Aorta (tissue), 5 donors: ENCODE measurements around the gene SPATA13. TPM values are rescaled to one million over a fixed set of nuclear protein-coding genes. Genes with fewer than 3 reads are reported as not detected.
"Not testable (repeated sequence)": the region's sequence is repeated elsewhere in the genome, so short reads cannot be mapped to it uniquely, and the experiment has no call there.

ENCODE experiments used
- ATAC-seq: fragments of 200-7000 bp; cut with Tn5 transposase; one replicate; pipeline ENCODE4 v1.9.1; 2022; ENCODE audit warnings: moderate library complexity; ENCODE audit not compliant: low FRiP score
- DNase-seq, 2 donors: peaks; one replicate each; pipeline ENCODE4 v3.0.0-alpha.2; 2020
- H3K27ac ChIP-seq, 2 donors: one replicate each; pipeline ENCODE4 v1.5.1; 2013; ENCODE audit warnings: low read length in 2 of 2, mild to moderate bottlenecking in 2 of 2, moderate library complexity in 2 of 2, control low read depth in 1 of 2, inconsistent platforms in 1 of 2, low read depth in 1 of 2
- H3K27me3 ChIP-seq, 2 donors: one replicate each; pipeline ENCODE4 v1.6.1; 2013; ENCODE audit warnings: control low read depth in 1 of 2, low read length in 1 of 2, mild to moderate bottlenecking in 1 of 2, moderate library complexity in 1 of 2; ENCODE audit not compliant: insufficient read depth in 2 of 2, control insufficient read depth in 1 of 2
- H3K36me3 ChIP-seq, 2 donors: one replicate each; pipeline ENCODE4 v1.6.1; 2013; ENCODE audit warnings: control low read depth in 1 of 2, low read length in 1 of 2, mild to moderate bottlenecking in 1 of 2; ENCODE audit not compliant: insufficient read depth in 2 of 2, control insufficient read depth in 1 of 2
- H3K4me1 ChIP-seq, 2 donors: one replicate each; pipeline ENCODE4 v1.6.1; 2013; ENCODE audit warnings: low read length in 2 of 2, control low read depth in 1 of 2, mild to moderate bottlenecking in 1 of 2, moderate library complexity in 1 of 2; ENCODE audit not compliant: insufficient read depth in 2 of 2, control insufficient read depth in 1 of 2
- H3K4me3 ChIP-seq, 2 donors: one replicate each; pipeline ENCODE4 v1.5.1; 2013; ENCODE audit warnings: low read length in 2 of 2, control low read depth in 1 of 2, mild to moderate bottlenecking in 1 of 2
- H3K9me3 ChIP-seq: one replicate; pipeline ENCODE4 v1.6.1; 2013; ENCODE audit warnings: mild to moderate bottlenecking, low read length; ENCODE audit not compliant: control insufficient read depth
- WGBS, 2 donors: extraction: QIAGEN DNeasy Blood & Tissue Kit; methylation state at CpG; one replicate each; pipeline ENCODE4 v1.1.7; 2013; 5-methylcytosine and 5-hydroxymethylcytosine counted together
- intact Hi-C, 2 donors: fragments of 100-400 bp; cut with DNase I; formaldehyde crosslinking; loops; one replicate each; pipeline versions ENCODE4 v1.14.2 to v1.15.0; 2022
- polyA plus RNA-seq, 2 donors: library from polyadenylated mRNA; stranded (reverse); fragments of 200-250 nt; gene quantifications; one replicate each; pipeline ENCODE4 v1.2.3, GENCODE V29; 2013
- total RNA-seq, 2 donors: library from RNA; stranded (reverse); fragmentation: NEBNext Ultra II Directional; extraction: Animal tissue kit (Norgen Biotek cat#: 25700); gene quantifications; one replicate each; pipeline ENCODE4 v1.2.1, GENCODE V29; 2021
- donor health status: healthy with polysubstance abuse.
- donor health status: Bipolar disorder and iron deficiency.
- donor health status: DM: no; HTN: no; CAD: no.
- donor health status: DM: no; HTN: no; CAD: no.
- donor health status: DM: yes; HTN: yes; CAD: no.

SPATA13 gene
- total and polyA plus RNA-seq, 4 donors, result 6.1 to 18.2 (median 9.0) TPM

DNA sequence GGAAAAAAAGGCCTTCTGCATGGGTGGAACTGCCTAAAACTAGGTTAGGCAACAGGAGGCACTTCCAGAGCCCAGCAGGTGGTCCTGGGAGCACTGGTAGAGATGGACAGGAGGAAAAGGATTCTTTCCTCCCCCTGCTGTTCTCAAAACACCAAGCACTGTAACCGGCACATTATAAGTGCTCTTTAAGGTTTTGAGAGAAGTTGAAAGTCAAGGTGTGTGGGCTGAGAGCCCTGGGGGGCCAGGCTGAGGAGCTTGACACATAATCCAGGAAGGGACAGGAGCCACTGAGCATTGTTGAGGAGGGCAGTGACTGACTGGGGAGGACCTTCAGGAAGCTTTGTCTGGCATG, 32.3 kb downstream of the SPATA13 start:
- intact Hi-C loops, result no loop called here
- DNase-seq (no peak), ATAC-seq (no peak)
- H3K9me3 ChIP-seq, result no peaks in the 10 kb centered on the region
- no peaks in the 10 kb centered on the region for H3K4me1 ChIP-seq
- H3K27ac ChIP-seq, result no peak overlapping the region
- H3K4me3 ChIP-seq, result no peak overlapping the region
- WGBS, 2 donors, result 70 to 93% methylated on average over 1 of the region's 1 CpG
- no peaks in the 10 kb centered on the region for H3K27me3 ChIP-seq
- no peaks in the 10 kb centered on the region for H3K36me3 ChIP-seq

DNA sequence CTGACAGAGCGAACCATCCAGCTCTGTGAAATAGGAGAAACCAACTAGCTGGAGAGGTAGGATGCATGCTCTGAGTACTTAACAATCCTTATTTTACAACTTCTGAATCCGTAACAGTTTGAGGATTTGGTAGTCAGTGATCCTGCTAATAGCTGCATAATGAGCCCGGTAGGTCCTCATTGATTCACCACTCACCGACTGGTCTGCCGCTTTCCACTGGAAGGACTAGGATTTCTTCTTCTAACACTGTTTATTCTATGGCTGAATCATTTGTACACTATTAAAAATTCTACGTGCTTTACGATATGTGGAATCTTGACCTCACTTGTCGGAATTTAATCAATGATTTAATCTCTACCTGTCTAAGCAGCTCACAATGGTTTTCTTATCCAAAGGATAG, 33.9 kb downstream of the SPATA13 start:
- Histone ChIP-seq H3K4me3 (no peak overlapping the region), H3K27ac (no peak overlapping the region), H3K27me3 (no peaks in the 10 kb centered on the region), H3K4me1 (no peaks in the 10 kb centered on the region), H3K9me3 (no peaks in the 10 kb centered on the region), H3K36me3 (no peaks in the 10 kb centered on the region)
- ATAC-seq (no peak), DNase-seq (no peak)
- intact Hi-C loops, result no loop called here
- 93% methylated on average over 8 of the region's 8 CpGs for WGBS, 2 donors

- H3K27ac ChIP-seq, result no peak overlapping the region
- intact Hi-C loops, result no loop called here
- H3K4me3 ChIP-seq, result no peak overlapping the region
- no peak for ATAC-seq
- H3K27me3 ChIP-seq, result no peaks in the 10 kb centered on the region
- 79 to 91% methylated on average over 1 of the region's 1 CpG for WGBS, 2 donors
- H3K36me3 ChIP-seq, result no peaks in the 10 kb centered on the region
- no peak for DNase-seq
- H3K4me1 ChIP-seq, result no peaks in the 10 kb centered on the region
- H3K9me3 ChIP-seq, result no peaks in the 10 kb centered on the region
These were observed 35.1 kb downstream of the SPATA13 start for GRCh38 chr13:24195626-24196025.

DNA sequence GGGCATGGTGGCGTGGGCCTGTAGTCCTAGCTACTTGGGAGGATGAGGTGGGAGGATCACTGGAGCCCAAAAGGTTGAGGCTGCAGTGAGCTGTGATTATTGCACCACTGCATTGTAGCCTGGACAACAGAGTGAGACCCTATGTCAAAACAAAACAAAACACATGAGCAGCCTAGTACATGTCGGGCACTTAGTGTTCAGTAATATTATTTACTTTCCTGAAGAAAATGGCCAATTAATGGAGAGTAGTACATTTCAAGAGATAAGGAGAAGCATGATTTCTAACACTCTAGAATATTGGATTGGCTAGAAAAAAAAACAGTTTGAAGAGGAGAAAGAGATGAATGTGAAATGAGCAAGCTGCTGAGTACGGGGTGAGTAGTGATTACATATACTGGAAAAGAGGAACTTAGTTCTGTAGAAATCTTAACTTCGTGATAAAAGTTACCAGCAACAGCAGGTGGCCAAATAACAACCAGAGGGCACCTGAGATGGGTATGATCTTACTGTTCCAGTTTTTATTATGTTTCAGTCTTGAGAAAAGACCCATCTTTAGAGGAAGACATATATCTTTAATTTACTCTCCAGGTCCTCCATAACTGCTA, 36.2 kb downstream of the SPATA13 start:
- no peaks in the 10 kb centered on the region for H3K9me3 ChIP-seq
- no peaks in the 10 kb centered on the region for H3K27me3 ChIP-seq
- DNase-seq, result no peak
- 47 to 93% methylated on average over 4 of the region's 4 CpGs for WGBS, 2 donors
- H3K27ac ChIP-seq, result no peak overlapping the region
- no peaks in the 10 kb centered on the region for H3K4me1 ChIP-seq
- H3K36me3 ChIP-seq, result no peaks in the 10 kb centered on the region
- intact Hi-C loops, result no loop called here
- H3K4me3 ChIP-seq, result no peak overlapping the region
- no peak for ATAC-seq

GRCh38 chr13:24199016-24199415, 38.5 kb downstream of the SPATA13 start:
- H3K4me3 ChIP-seq, result no peak overlapping the region
- H3K4me1 ChIP-seq, result no peaks in the 10 kb centered on the region
- H3K36me3 ChIP-seq, result no peaks in the 10 kb centered on the region
- no peak overlapping the region for H3K27ac ChIP-seq
- no peaks in the 10 kb centered on the region for H3K27me3 ChIP-seq
- H3K9me3 ChIP-seq, result no peaks in the 10 kb centered on the region
- WGBS, 2 donors, result 69 to 71% methylated on average over 9 of the region's 9 CpGs
- DNase-seq (no peak), ATAC-seq (no peak)
- intact Hi-C loops, result no loop called here

DNA sequence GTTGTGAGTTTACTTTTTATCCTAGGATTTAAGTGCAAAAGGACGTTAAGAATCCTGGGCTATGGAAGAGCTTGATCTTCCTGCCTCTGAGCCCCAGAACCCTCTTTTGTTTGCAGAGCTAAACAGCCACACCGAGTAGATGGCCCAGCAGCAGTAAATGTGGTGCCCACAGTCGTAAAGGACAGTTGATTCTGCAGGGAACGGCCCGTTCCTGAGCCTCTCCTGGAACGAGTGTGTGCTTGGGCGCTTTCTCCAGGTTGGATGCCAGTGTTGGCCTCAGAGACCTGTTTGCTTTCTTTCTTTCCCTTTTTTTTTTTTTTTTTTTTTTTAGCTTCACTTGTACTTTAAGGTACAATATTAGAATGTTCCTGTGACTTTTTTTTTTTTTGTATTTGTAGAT, 41.7 kb downstream of the SPATA13 start:
- H3K36me3 ChIP-seq, result no peaks in the 10 kb centered on the region
- no peak overlapping the region for H3K27ac ChIP-seq
- H3K4me3 ChIP-seq, result no peak overlapping the region
- WGBS, 2 donors, result 77 to 86% methylated on average over 7 of the region's 7 CpGs
- no peaks in the 10 kb centered on the region for H3K9me3 ChIP-seq
- no peaks in the 10 kb centered on the region for H3K4me1 ChIP-seq
- no peak for DNase-seq
- H3K27me3 ChIP-seq, result no peaks in the 10 kb centered on the region
- no peak for ATAC-seq
- intact Hi-C loops, result no loop called here

GRCh38 chr13:24203273-24203672, 42.8 kb downstream of the SPATA13 start:
- intact Hi-C loops, result no loop called here
- Histone ChIP-seq H3K4me3 (no peak overlapping the region), H3K4me1 (no peaks in the 10 kb centered on the region), H3K9me3 (no peaks in the 10 kb centered on the region), H3K27ac (no peak overlapping the region), H3K27me3 (no peaks in the 10 kb centered on the region), H3K36me3 (no peaks in the 10 kb centered on the region)
- DNase-seq, result no peak
- 52 to 57% methylated on average over 3 of the region's 3 CpGs for WGBS, 2 donors
- ATAC-seq, result no peak

DNA sequence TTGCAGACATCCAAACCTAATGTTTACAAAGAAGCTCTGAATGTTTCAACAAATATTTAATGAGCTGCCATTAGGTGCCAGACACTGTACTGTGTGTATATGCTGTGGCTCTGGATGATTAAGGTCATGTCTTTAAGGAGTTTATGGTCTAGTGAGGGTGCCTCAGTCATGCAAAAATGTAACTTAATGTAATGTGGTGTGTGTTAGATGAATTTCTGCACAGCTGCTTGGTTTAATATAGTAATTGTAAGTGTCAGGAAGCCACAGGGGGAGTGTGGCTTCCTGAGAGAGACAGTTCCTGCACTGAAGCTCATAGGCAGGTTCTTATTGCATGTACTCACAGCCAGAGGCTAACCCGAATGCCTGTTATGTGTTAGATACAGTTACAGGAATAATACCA, 43.3 kb downstream of the SPATA13 start:
- Histone ChIP-seq H3K9me3 (no peaks in the 10 kb centered on the region), H3K4me3 (no peak overlapping the region), H3K36me3 (no peaks in the 10 kb centered on the region), H3K27me3 (no peaks in the 10 kb centered on the region), H3K27ac (no peak overlapping the region), H3K4me1 (no peaks in the 10 kb centered on the region)
- DNase-seq (no peak), ATAC-seq (no peak)
- WGBS, 2 donors, result 73 to 86% methylated on average over 1 of the region's 1 CpG
- intact Hi-C loops, result no loop called here

- H3K4me3 ChIP-seq, H3K4me1 ChIP-seq, H3K36me3 ChIP-seq, H3K27ac ChIP-seq, ATAC-seq, DNase-seq, H3K27me3 ChIP-seq, H3K9me3 ChIP-seq, intact Hi-C loops: not testable (repeated sequence)
- 93% methylated on average over 1 of the region's 1 CpG for WGBS, 2 donors
These were observed 44.6 kb downstream of the SPATA13 start for GRCh38 chr13:24205076-24205475.
